GM18499 (cell line): ENCODE results near the gene PCDHA5.
"Not testable (repeated sequence)": the region's sequence is repeated elsewhere in the genome, so short reads cannot be mapped to it uniquely, and the experiment has no call there.

Source experiments
- ATAC-seq: cut with Tn5 transposase; IDR thresholded peaks from one replicate; pipeline ENCODE4 v1.9.1; 2021; ENCODE audit warnings: moderate number of reproducible peaks; ENCODE audit not compliant: insufficient read depth, unreplicated experiment

The PCDHA5 gene

DNA sequence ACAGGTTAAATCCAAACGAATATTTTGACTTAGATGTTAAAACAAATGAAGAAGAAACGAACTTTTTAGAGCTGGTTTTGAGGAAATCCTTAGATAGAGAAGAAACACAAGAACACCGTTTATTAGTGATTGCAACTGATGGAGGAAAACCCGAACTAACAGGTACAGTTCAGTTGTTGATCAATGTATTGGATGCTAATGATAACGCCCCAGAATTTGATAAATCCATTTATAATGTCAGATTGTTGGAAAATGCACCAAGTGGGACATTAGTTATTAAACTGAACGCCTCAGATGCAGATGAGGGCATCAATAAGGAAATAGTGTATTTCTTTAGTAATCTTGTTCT lies 842 bp downstream of the PCDHA5 start:
- ATAC-seq, result no peak

DNA sequence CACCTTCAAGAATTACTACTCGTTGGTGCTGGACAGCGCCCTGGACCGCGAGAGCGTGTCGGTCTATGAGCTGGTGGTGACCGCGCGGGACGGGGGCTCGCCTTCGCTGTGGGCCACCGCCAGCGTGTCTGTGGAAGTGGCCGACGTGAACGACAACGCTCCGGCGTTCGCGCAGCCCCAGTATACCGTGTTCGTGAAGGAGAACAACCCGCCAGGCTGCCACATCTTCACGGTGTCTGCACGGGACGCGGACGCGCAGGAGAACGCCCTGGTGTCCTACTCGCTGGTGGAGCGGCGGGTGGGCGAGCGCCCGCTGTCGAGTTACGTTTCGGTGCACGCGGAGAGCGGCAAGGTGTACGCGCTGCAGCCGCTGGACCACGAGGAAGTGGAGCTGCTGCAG lies 1.6 kb downstream of the PCDHA5 start:
- not testable (repeated sequence) for ATAC-seq

DNA sequence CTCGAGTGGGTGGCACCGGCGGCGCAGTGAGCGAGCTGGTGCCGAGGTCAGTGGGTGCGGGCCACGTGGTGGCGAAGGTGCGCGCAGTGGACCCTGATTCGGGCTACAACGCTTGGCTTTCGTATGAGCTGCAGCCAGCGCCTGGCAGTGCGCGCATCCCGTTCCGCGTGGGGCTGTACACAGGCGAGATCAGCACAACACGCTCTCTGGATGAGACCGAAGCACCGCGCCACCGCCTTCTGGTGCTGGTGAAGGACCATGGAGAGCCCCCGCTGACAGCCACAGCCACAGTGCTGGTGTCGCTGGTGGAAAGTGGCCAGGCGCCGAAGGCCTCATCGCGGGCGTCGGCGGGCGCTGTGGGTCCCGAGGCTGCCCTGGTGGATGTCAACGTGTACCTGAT lies 2.1 kb downstream of the PCDHA5 start:
- no peak for ATAC-seq

DNA sequence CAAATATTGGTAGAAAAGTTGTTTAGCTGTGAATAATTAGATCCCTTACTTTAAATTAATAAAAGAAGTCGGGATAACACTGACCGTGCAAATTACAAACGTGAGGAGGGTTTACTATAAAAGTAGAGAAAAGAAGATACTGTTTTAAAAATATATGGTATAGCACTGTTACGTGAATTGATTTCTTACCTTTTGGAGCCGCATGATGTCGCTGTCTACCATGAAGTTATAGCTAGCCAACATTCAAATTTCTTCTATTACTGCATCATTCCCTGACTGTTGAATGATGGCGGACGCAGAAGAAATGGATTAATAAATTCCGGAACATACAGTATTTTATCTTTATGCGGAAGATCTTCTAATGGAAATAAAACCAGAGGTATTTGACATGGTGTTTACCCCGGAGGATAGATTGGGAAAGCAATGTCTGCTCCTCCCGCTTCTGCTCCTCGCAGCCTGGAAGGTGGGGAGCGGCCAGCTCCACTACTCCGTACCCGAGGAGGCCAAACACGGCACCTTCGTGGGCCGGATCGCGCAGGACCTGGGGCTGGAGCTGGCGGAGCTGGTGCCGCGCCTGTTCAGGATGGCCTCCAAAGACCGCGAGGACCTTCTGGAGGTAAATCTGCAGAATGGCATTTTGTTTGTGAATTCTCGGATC lies 6.4 kb downstream of the PCDHA5 start, which contains the start of gene PCDHA6:
Gene PCDHA6 (plus strand): TSS at position 257 of the 658 bp plus-strand sequence. CDS start 132 bp downstream, at position 389.
- ATAC-seq, result no peak

GRCh38 chr5:140828362-140828737 lies 6.9 kb downstream of the PCDHA5 start:
- no peak for ATAC-seq

- ATAC-seq, result not testable (repeated sequence)
Observed at GRCh38 chr5:140829511-140830501, 8.4 kb downstream of the PCDHA5 start.

DNA sequence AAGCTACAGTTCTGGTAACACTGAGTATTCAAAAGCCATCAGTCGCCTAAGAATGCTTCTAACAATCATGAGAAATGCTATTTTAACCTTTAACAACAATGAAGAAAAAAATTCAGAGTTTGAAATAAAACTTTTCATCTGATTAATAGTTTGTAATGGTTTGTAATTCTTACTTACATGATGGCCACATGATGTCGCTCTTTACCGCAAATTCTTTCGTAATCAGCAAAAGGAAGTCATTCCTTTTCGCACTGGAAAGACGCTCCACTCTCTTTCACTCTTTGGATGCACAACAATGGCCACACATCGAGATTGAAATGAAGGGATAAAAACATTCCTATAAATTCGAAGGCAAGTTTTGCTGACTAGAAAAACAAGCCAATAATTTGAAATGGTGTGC lies 12.6 kb downstream of the PCDHA5 start, which contains the start of gene PCDHA7:
Gene PCDHA7 (plus strand): TSS at position 277 of the 400 bp plus-strand sequence. CDS start 115 bp downstream, at position 392.
- ATAC-seq, result no peak

GRCh38 chr5:140834439-140835008 lies 13.1 kb downstream of the PCDHA5 start:
- ATAC-seq, result not testable (repeated sequence)

- no peak for ATAC-seq
Observed at GRCh38 chr5:140835622-140836510, 14.5 kb downstream of the PCDHA5 start.

GRCh38 chr5:140840978-140841962 lies 19.9 kb downstream of the PCDHA5 start, which contains the start of gene PCDHA8:
Gene PCDHA8 (plus strand): TSS chr5:140841187. CDS start chr5:140841322, 135 bp downstream.
- no peak for ATAC-seq

DNA sequence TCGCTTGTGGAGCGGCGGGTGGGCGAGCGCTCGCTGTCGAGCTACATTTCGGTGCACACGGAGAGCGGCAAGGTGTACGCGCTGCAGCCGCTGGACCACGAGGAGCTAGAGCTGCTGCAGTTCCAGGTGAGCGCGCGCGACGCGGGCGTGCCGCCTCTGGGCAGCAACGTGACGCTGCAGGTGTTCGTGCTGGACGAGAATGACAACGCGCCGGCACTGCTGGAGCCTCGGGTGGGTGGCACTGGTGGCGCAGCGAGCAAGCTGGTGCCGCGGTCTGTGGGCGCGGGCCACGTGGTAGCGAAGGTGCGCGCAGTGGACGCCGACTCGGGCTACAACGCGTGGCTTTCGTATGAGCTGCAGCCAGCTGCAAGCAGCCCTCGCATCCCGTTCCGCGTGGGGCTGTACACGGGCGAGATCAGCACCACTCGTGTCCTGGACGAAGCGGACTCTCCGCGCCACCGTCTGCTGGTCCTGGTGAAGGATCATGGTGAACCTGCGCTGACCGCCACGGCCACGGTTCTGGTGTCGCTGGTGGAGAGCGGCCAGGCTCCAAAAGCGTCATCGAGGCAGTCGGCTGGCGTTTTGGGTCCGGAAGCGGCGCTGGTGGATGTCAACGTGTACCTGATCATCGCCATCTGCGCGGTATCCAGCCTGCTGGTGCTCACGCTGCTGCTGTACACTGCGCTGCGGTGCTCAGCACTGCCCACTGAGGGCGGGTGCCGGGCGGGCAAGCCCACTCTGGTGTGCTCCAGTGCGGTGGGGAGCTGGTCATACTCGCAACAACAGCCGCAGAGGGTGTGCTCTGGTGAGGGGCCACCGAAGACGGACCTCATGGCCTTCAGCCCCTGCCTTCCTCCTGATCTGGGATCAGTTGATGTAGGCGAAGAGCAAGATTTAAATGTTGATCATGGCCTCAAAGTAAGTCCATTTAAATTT lies 21.7 kb downstream of the PCDHA5 start:
- ATAC-seq, result no peak

GRCh38 chr5:140848139-140849102 lies 27.0 kb downstream of the PCDHA5 start, which contains the start of gene PCDHA9:
Gene PCDHA9 (plus strand): TSS chr5:140848382. CDS start chr5:140848496, 114 bp downstream.
- not testable (repeated sequence) for ATAC-seq

DNA sequence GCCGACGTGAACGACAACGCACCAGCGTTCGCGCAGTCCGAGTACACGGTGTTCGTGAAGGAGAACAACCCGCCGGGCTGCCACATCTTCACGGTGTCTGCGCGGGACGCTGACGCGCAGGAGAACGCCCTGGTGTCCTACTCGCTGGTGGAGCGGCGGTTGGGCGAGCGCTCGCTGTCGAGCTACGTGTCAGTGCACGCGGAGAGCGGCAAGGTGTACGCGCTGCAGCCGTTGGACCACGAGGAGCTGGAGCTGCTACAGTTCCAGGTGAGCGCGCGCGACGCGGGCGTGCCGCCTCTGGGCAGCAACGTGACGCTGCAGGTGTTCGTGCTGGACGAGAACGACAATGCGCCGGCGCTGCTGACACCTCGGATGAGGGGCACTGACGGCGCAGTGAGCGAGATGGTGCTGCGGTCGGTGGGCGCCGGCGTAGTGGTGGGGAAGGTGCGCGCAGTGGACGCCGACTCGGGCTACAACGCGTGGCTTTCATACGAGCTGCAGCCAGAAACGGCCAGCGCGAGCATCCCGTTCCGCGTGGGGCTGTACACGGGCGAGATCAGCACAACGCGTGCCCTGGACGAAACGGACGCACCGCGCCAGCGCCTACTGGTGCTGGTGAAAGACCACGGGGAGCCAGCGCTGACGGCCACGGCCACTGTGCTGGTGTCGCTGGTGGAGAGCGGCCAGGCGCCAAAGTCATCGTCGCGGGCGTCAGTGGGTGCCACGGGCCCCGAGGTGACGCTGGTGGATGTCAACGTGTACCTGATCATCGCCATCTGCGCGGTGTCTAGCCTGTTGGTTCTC lies 28.6 kb downstream of the PCDHA5 start:
- ATAC-seq, result not testable (repeated sequence)

- no peak for ATAC-seq
Observed at GRCh38 chr5:140855772-140856674, 34.6 kb downstream of the PCDHA5 start, which contains the start of gene PCDHA10. Gene PCDHA10 (plus strand): TSS chr5:140855897. CDS start chr5:140856049, 152 bp downstream.
